ENCODE data around the gene PPFIA4.

DNA sequence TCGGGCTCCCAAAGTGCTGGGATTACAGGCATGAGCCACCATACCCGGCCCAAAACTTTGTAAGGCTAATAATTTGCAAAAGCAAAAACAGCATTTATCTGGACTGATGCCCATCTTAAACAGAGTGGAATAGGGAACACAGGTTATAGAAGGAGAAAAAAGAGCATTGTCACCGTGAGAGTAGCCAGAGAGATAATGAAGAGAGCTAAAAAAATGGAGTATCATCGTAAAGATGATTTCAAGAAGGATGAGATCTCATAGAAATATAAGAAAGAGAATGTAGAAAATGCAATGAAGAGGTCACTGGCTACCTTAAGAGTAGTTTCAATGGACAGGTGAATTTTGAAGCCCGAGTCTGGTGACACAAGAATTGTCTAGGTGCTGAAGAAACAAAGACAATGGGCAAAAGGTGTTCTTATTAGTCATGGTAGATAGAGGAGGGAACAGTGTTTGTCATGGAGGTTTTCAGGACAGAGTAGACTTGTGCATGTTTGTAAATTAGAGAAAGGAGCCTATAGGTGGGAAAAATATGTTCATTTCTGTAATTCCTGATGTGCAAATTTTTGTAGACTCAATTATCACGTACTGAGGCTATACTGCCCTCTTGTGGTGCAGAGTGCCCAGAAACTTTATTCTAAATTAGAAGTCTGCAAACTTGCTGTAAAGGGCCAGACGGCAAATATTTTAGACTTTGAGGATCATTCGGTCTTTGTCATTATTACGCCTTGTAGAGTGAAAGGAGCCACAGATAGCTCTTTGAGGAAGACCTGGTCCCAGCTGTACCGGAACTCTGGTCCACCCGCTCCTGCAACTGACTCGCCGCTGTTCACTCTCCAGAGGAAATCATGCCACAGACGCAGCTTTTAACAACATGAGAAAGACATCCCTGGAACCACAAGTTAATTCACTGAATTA, 27.2 kb upstream of the PPFIA4 start:
- TF ChIP-seq, protein P1, sequence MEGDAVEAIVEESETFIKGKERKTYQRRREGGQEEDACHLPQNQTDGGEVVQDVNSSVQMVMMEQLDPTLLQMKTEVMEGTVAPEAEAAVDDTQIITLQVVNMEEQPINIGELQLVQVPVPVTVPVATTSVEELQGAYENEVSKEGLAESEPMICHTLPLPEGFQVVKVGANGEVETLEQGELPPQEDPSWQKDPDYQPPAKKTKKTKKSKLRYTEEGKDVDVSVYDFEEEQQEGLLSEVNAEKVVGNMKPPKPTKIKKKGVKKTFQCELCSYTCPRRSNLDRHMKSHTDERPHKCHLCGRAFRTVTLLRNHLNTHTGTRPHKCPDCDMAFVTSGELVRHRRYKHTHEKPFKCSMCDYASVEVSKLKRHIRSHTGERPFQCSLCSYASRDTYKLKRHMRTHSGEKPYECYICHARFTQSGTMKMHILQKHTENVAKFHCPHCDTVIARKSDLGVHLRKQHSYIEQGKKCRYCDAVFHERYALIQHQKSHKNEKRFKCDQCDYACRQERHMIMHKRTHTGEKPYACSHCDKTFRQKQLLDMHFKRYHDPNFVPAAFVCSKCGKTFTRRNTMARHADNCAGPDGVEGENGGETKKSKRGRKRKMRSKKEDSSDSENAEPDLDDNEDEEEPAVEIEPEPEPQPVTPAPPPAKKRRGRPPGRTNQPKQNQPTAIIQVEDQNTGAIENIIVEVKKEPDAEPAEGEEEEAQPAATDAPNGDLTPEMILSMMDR (IDR thresholded peaks at IDR 0.05), result peak; percentile 96
- TF ChIP-seq ZFX (IDR thresholded peaks at IDR 0.05; ENCODE audit: borderline replicate concordance), result no peak

Data from 22Rv1 (cell line).